ENCODE measurements around the gene PITPNM3.

The PITPNM3 gene

GRCh38 chr17:6472517-6472916 is 83.8 kb downstream of the PITPNM3 start:
- no peak for TF ChIP-seq CTCF (IDR thresholded peaks at IDR 0.05; ENCODE audit: unreplicated experiment in 3 of 3)

GRCh38 chr17:6471531-6472465 is 84.6 kb downstream of the PITPNM3 start:
- peaks cover 28% of the 10 kb centered on the region for H3K4me1 Mint-ChIP-seq
- H3K9me3 Mint-ChIP-seq, result peaks cover 3% of the 10 kb centered on the region
- no peaks in the 10 kb centered on the region for H3K27me3 Mint-ChIP-seq (ENCODE audit: low read depth)
- H3K36me3 Mint-ChIP-seq (ENCODE audit: low read depth), result peaks cover 11% of the 10 kb centered on the region
- H3K4me3 Mint-ChIP-seq, result no peak overlapping the region
- TF ChIP-seq CTCF (IDR thresholded peaks at IDR 0.05; ENCODE audit: unreplicated experiment in 3 of 3), result no peak
- H3K27ac Mint-ChIP-seq, result peak overlapping the region in 1 of 3 experiments; percentile 72

More at GRCh38 chr17:6472517-6472916, 83.8 kb downstream of the PITPNM3 start:
- Mint-ChIP-seq H3K27me3 (ENCODE audit: low read depth) (peaks cover 3% of the 10 kb centered on the region), H3K36me3 (ENCODE audit: low read depth) (peaks cover 11% of the 10 kb centered on the region), H3K9me3 (peaks cover 3% of the 10 kb centered on the region), H3K4me1 (peaks cover 28% of the 10 kb centered on the region), H3K4me3 (no peak overlapping the region), H3K27ac (no peak overlapping the region)

GRCh38 chr17:6470751-6471521 is 85.4 kb downstream of the PITPNM3 start:
- Mint-ChIP-seq H3K9me3 (peaks cover 6% of the 10 kb centered on the region), H3K4me1 (peaks cover 20% of the 10 kb centered on the region), H3K27ac (no peak overlapping the region), H3K36me3 (ENCODE audit: low read depth) (peaks cover 18% of the 10 kb centered on the region), H3K4me3 (no peak overlapping the region), H3K27me3 (ENCODE audit: low read depth) (no peaks in the 10 kb centered on the region)
- no peak for TF ChIP-seq CTCF (IDR thresholded peaks at IDR 0.05; ENCODE audit: unreplicated experiment in 3 of 3)

- Mint-ChIP-seq H3K9me3 (peaks cover 6% of the 10 kb centered on the region), H3K4me1 (peaks cover 15% of the 10 kb centered on the region), H3K4me3 (no peak overlapping the region), H3K27ac (no peak overlapping the region), H3K36me3 (ENCODE audit: low read depth) (peaks cover 24% of the 10 kb centered on the region), H3K27me3 (ENCODE audit: low read depth) (no peaks in the 10 kb centered on the region)
- no peak for TF ChIP-seq CTCF (IDR thresholded peaks at IDR 0.05; ENCODE audit: unreplicated experiment in 3 of 3)
These were observed 86.1 kb downstream of the PITPNM3 start for GRCh38 chr17:6470146-6470718.

- Mint-ChIP-seq H3K9me3 (peaks cover 6% of the 10 kb centered on the region), H3K4me1 (peaks cover 9% of the 10 kb centered on the region)
- TF ChIP-seq CTCF (IDR thresholded peaks at IDR 0.05; ENCODE audit: unreplicated experiment in 3 of 3), result no peak
These were observed 88.1 kb downstream of the PITPNM3 start for GRCh38 chr17:6468051-6468790.

More at GRCh38 chr17:6468051-6468790, 88.1 kb downstream of the PITPNM3 start:
- no peaks in the 10 kb centered on the region for H3K27me3 Mint-ChIP-seq (ENCODE audit: low read depth)
- H3K27ac Mint-ChIP-seq, result no peak overlapping the region
- H3K36me3 Mint-ChIP-seq (ENCODE audit: low read depth), result peaks cover 24% of the 10 kb centered on the region
- no peak overlapping the region for H3K4me3 Mint-ChIP-seq

All from nephron (organoid).